IMR-90 (cell line): ENCODE data around the gene POLR2E.
A peak's percentile ranks its signal among the peaks of the same experiment; 100 is the strongest.

Source experiments
- CTCF ChIP-seq: conservative IDR thresholded peaks from 2 replicates; pipeline ENCODE4 v1.5.1; 2012; ENCODE audit warnings: mild to moderate bottlenecking, low read depth, low read length, improper control_type of control experiment
- POLR2A ChIP-seq: IDR thresholded peaks from 2 replicates; pipeline ENCODE4 v1.6.1; 2012; ENCODE audit warnings: mild to moderate bottlenecking, low read depth, low read length

DNA sequence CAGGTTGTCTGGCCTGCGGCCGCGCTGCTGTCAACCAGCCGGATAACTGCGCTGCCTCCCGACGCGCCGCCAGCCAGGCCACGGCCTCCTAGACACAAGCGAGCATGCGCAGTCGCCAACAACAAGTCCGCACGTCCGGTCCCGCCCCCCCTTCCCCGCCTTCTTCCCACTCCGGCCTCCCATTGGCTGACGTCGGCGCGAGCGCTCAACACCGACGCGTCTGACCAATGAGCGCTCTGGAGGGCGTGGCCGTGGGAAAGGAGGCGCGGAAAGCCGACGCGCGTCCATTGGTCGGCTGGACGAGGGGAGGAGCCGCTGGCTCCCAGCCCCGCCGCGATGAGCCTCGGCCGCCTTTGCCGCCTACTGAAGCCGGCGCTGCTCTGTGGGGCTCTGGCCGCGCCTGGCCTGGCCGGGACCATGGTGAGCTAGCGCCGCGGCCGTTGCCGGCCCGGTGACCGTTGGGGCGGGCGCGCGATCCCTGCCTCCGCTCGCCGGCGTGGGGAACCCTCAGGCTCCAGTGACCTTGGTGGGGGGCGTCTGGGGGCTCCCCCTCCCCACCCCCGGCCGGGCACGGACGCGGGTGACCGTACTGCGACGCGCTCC lies 8.6 kb upstream of the POLR2E start, which contains the start of gene GPX4:
- TF ChIP-seq POLR2A (peak; percentile 98), CTCF (no peak)
